IPS DF 6.9 (cell line): ENCODE data around the gene CCDC149.

Source experiments
- DNase-seq: peaks from one replicate; pipeline ENCODE4 v3.0.0-alpha.2; 2013; ENCODE audit warnings: low read depth, low spot score
- H3K27ac ChIP-seq: one replicate; pipeline ENCODE4 v1.5.1; 2013; ENCODE audit warnings: low read length, control low read depth
- H3K27me3 ChIP-seq: 2 replicates; pipeline ENCODE4 v1.6.1; 2013; ENCODE audit warnings: mild to moderate bottlenecking, low read length; ENCODE audit not compliant: control insufficient read depth, insufficient read depth
- H3K36me3 ChIP-seq: 2 replicates; pipeline ENCODE4 v1.6.1; 2013; ENCODE audit warnings: low read length; ENCODE audit not compliant: control insufficient read depth, insufficient read depth
- H3K4me1 ChIP-seq: 2 replicates; pipeline ENCODE4 v1.6.1; 2013; ENCODE audit warnings: low read length; ENCODE audit not compliant: control insufficient read depth, insufficient read depth
- H3K4me3 ChIP-seq: 2 replicates; pipeline ENCODE4 v1.5.1; 2013; ENCODE audit warnings: mild to moderate bottlenecking, low read length
- H3K9me3 ChIP-seq: 2 replicates; pipeline ENCODE4 v1.6.1; 2013; ENCODE audit warnings: low read length, inconsistent platforms; ENCODE audit not compliant: control insufficient read depth, insufficient read depth
- WGBS: extraction: QIAGEN DNeasy Blood & Tissue Kit; methylation state at CpG from one replicate; pipeline ENCODE4 v1.1.7; 2013; ENCODE audit warnings: mixed read lengths, missing lambda C conversion rate; ENCODE audit not compliant: insufficient read length, insufficient coverage; 5-methylcytosine and 5-hydroxymethylcytosine counted together

Gene CCDC149

GRCh38 chr4:24831637-24832036, 81.2 kb downstream of the CCDC149 start:
- no CpG with 5 or more reads among the region's 3 CpGs for WGBS
- no peak for DNase-seq
- H3K4me1 ChIP-seq, result no peaks in the 10 kb centered on the region

GRCh38 chr4:24824720-24825119, 88.1 kb downstream of the CCDC149 start:
- H3K4me1 ChIP-seq, result no peaks in the 10 kb centered on the region
- no peak overlapping the region for H3K27ac ChIP-seq
- no CpG with 5 or more reads among the region's 7 CpGs for WGBS
- H3K27me3 ChIP-seq, result no peaks in the 10 kb centered on the region
- no peaks in the 10 kb centered on the region for H3K9me3 ChIP-seq
- H3K4me3 ChIP-seq, result no peak overlapping the region
- no peaks in the 10 kb centered on the region for H3K36me3 ChIP-seq
- no peak for DNase-seq

More at GRCh38 chr4:24831637-24832036, 81.2 kb downstream of the CCDC149 start:
- no peak overlapping the region for H3K27ac ChIP-seq
- H3K9me3 ChIP-seq, result no peaks in the 10 kb centered on the region
- H3K4me3 ChIP-seq, result no peak overlapping the region
- no peaks in the 10 kb centered on the region for H3K27me3 ChIP-seq
- no peaks in the 10 kb centered on the region for H3K36me3 ChIP-seq

- no peak overlapping the region for H3K27ac ChIP-seq
- H3K27me3 ChIP-seq, result no peaks in the 10 kb centered on the region
- no peaks in the 10 kb centered on the region for H3K4me1 ChIP-seq
- no peak for DNase-seq
- no peaks in the 10 kb centered on the region for H3K9me3 ChIP-seq
- H3K4me3 ChIP-seq, result no peak overlapping the region
- H3K36me3 ChIP-seq, result no peaks in the 10 kb centered on the region
These were observed 92.3 kb downstream of the CCDC149 start for GRCh38 chr4:24820541-24820940.

GRCh38 chr4:24816797-24817196, 96.0 kb downstream of the CCDC149 start:
- no peak for DNase-seq
- Histone ChIP-seq H3K27me3 (no peaks in the 10 kb centered on the region), H3K4me3 (no peak overlapping the region), H3K36me3 (no peaks in the 10 kb centered on the region), H3K27ac (no peak overlapping the region), H3K4me1 (no peaks in the 10 kb centered on the region), H3K9me3 (no peaks in the 10 kb centered on the region)
- no CpG with 5 or more reads among the region's 18 CpGs for WGBS

GRCh38 chr4:24813732-24814131, 99.1 kb downstream of the CCDC149 start:
- no peaks in the 10 kb centered on the region for H3K27me3 ChIP-seq
- no peak overlapping the region for H3K27ac ChIP-seq
- no peak overlapping the region for H3K4me3 ChIP-seq
- no peaks in the 10 kb centered on the region for H3K9me3 ChIP-seq
- DNase-seq, result no peak
- no CpG with 5 or more reads among the region's 2 CpGs for WGBS
- peaks cover 1% of the 10 kb centered on the region; the same call in 1 of the 2 replicates for H3K4me1 ChIP-seq
- H3K36me3 ChIP-seq, result no peaks in the 10 kb centered on the region

GRCh38 chr4:24810871-24811631, 101.8 kb downstream of the CCDC149 start:
- Histone ChIP-seq H3K4me3 (no peak overlapping the region), H3K9me3 (no peaks in the 10 kb centered on the region), H3K36me3 (no peaks in the 10 kb centered on the region), H3K4me1 (peaks cover 1% of the 10 kb centered on the region; the same call in 1 of the 2 replicates), H3K27me3 (no peaks in the 10 kb centered on the region), H3K27ac (no peak overlapping the region)
- no CpG with 5 or more reads among the region's 6 CpGs for WGBS
- no peak for DNase-seq

GRCh38 chr4:24809815-24810405, 102.9 kb downstream of the CCDC149 start:
- Histone ChIP-seq H3K27ac (no peak overlapping the region), H3K27me3 (no peaks in the 10 kb centered on the region), H3K4me1 (peaks cover 1% of the 10 kb centered on the region; the same call in 1 of the 2 replicates), H3K36me3 (no peaks in the 10 kb centered on the region), H3K4me3 (no peak overlapping the region), H3K9me3 (no peaks in the 10 kb centered on the region)
- WGBS, result no CpG with 5 or more reads among the region's 6 CpGs
- DNase-seq, result no peak

- H3K4me1 ChIP-seq, result peaks cover 1% of the 10 kb centered on the region; the same call in 1 of the 2 replicates
- no peaks in the 10 kb centered on the region for H3K27me3 ChIP-seq
- H3K9me3 ChIP-seq, result no peaks in the 10 kb centered on the region
- no peak for DNase-seq
- no CpG with 5 or more reads among the region's 2 CpGs for WGBS
- no peaks in the 10 kb centered on the region for H3K36me3 ChIP-seq
- no peak overlapping the region for H3K4me3 ChIP-seq
- H3K27ac ChIP-seq, result no peak overlapping the region
These were observed 103.5 kb downstream of the CCDC149 start for GRCh38 chr4:24809376-24809775.

- WGBS, result no CpG with 5 or more reads among the region's 6 CpGs
These were observed 103.9 kb downstream of the CCDC149 start for GRCh38 chr4:24808955-24809354.

GRCh38 chr4:24808261-24808660, 104.6 kb downstream of the CCDC149 start:
- no peak for DNase-seq
- WGBS, result no CpG with 5 or more reads among the region's 14 CpGs
- no peaks in the 10 kb centered on the region for H3K27me3 ChIP-seq
- H3K4me1 ChIP-seq, result peaks cover 1% of the 10 kb centered on the region; the same call in 1 of the 2 replicates
- H3K4me3 ChIP-seq, result no peak overlapping the region
- H3K9me3 ChIP-seq, result no peaks in the 10 kb centered on the region
- no peaks in the 10 kb centered on the region for H3K36me3 ChIP-seq
- H3K27ac ChIP-seq, result no peak overlapping the region

More at GRCh38 chr4:24808955-24809354, 103.9 kb downstream of the CCDC149 start:
- Histone ChIP-seq H3K9me3 (no peaks in the 10 kb centered on the region), H3K4me1 (peaks cover 1% of the 10 kb centered on the region; the same call in 1 of the 2 replicates), H3K27ac (no peak overlapping the region), H3K27me3 (no peaks in the 10 kb centered on the region), H3K36me3 (no peaks in the 10 kb centered on the region), H3K4me3 (no peak overlapping the region)
- no peak for DNase-seq
